Ovary (tissue), 3 donors: ENCODE measurements around the gene DSCAML1.

Experiments
- POLR2A ChIP-seq: fragments of 450-650 bp; IDR thresholded peaks from one replicate; pipeline ENCODE4 v1.6.1; 2017; ENCODE audit warnings: antibody characterized with exemption, mild to moderate bottlenecking, moderate library complexity
- TF ChIP-seq, protein P1 (sequence below), 3 donors: fragments of 450-650 bp in 2 of 3; fragments of 200-600 bp in 1 of 3; IDR thresholded peaks; one replicate each; pipeline versions ENCODE4 v1.5.1 to v1.8.0; 2016 to 2022; ENCODE audit warnings: antibody characterized with exemption in 3 of 3, mild to moderate bottlenecking in 1 of 3
- donor health status: DM: no; HTN: no; CAD: no.

DNA sequence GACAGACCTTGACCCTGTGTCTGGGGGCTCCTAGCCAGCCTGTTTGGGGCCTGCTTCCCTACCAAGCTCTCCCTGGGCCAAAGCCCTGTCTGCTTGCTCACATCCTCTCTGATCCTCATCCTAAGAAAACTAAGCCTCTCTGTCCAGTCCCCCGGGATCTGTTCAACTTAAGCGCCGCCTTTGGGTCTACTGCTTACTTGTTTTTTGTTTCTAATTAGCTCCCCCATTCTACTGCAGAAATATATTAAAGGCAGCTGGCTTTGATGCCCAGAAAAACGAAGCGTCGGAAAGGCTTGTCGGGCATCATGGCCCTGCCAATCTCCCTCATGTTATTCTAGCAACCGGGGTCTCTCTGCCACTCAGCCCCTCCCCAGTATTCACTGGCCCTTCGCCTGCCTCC is 3.4 kb downstream of the DSCAML1 start:
- TF ChIP-seq, protein P1, sequence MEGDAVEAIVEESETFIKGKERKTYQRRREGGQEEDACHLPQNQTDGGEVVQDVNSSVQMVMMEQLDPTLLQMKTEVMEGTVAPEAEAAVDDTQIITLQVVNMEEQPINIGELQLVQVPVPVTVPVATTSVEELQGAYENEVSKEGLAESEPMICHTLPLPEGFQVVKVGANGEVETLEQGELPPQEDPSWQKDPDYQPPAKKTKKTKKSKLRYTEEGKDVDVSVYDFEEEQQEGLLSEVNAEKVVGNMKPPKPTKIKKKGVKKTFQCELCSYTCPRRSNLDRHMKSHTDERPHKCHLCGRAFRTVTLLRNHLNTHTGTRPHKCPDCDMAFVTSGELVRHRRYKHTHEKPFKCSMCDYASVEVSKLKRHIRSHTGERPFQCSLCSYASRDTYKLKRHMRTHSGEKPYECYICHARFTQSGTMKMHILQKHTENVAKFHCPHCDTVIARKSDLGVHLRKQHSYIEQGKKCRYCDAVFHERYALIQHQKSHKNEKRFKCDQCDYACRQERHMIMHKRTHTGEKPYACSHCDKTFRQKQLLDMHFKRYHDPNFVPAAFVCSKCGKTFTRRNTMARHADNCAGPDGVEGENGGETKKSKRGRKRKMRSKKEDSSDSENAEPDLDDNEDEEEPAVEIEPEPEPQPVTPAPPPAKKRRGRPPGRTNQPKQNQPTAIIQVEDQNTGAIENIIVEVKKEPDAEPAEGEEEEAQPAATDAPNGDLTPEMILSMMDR (IDR thresholded peaks at IDR 0.05), result no peak
- no peak for TF ChIP-seq POLR2A
